PC-3 (cell line): ENCODE results near the gene PLPP7. TPM values are rescaled to one million over a fixed set of nuclear protein-coding genes. Genes with fewer than 3 reads are reported as not detected.

Source experiments
- ATAC-seq: fragments of 200-7000 bp; cut with Tn5 transposase; 2 replicates; pipeline ENCODE4 v1.9.1; 2020; ENCODE audit warnings: mild to moderate bottlenecking, moderate library complexity
- BruUV-seq: library from RNA; stranded (reverse); fragments of 400-500 nt; replicated peaks from 2 replicates; lab custom pipeline; 2021; lab: Mats Ljungman, UMichigan
- CTCF ChIA-PET: fragments of 300-600 bp; sonication (Branson Sonifier 250); formaldehyde crosslinking; loops from one replicate; lab custom pipeline; 2022; ENCODE audit warnings: antibody characterized with exemption; lab: Charles Lee
- POLR2A ChIA-PET: fragments of 300-600 bp; sonication (Branson Sonifier 250); formaldehyde crosslinking; loops from one replicate; lab custom pipeline; 2022; ENCODE audit warnings: antibody characterized with exemption; ENCODE audit not compliant: unreplicated experiment; lab: Charles Lee
- DNase-seq: peaks from one replicate; pipeline ENCODE4 v3.0.0-alpha.2; 2015
- H2AFZ ChIP-seq: fragments of 300-600 bp; sonication (generic); 2 replicates; pipeline ENCODE4 v1.6.0; 2016; ENCODE audit warnings: antibody characterized with exemption, low read length
- H3F3A ChIP-seq: fragments of 300-600 bp; sonication (generic); one replicate; pipeline ENCODE4 v1.6.0; 2017; ENCODE audit warnings: antibody characterized with exemption, low read length, control low read depth, mild to moderate bottlenecking; ENCODE audit not compliant: unreplicated experiment
- H3K27ac ChIP-seq: fragments of 300-600 bp; sonication (generic); 2 replicates; pipeline ENCODE4 v1.5.1; 2016; ENCODE audit warnings: mild to moderate bottlenecking, low read length
- H3K27me3 ChIP-seq: fragments of 300-600 bp; sonication (generic); 2 replicates; pipeline ENCODE4 v1.6.1; 2016; ENCODE audit warnings: low read length, mixed read lengths
- H3K36me3 ChIP-seq: fragments of 300-600 bp; sonication (generic); 2 replicates; pipeline ENCODE4 v1.6.1; 2016; ENCODE audit warnings: low read depth, mixed run types, low read length, mixed read lengths
- H3K4me1 ChIP-seq: fragments of 300-600 bp; sonication (generic); 2 replicates; pipeline ENCODE4 v1.5.1; 2016; ENCODE audit warnings: low read length; ENCODE audit not compliant: insufficient read depth
- H3K4me2 ChIP-seq: fragments of 300-600 bp; sonication (generic); 2 replicates; pipeline ENCODE4 v1.6.0; 2016; ENCODE audit warnings: low read length
- H3K4me3 ChIP-seq: fragments of 300-600 bp; sonication (generic); 2 replicates; pipeline ENCODE4 v1.5.1; 2016; ENCODE audit warnings: mild to moderate bottlenecking, low read length, mixed read lengths
- H3K79me2 ChIP-seq: fragments of 300-600 bp; sonication (generic); 2 replicates; pipeline ENCODE4 v1.6.1; 2017; ENCODE audit warnings: low read length, mixed read lengths
- H3K9ac ChIP-seq: fragments of 300-600 bp; sonication (generic); 2 replicates; pipeline ENCODE4 v1.6.0; 2016; ENCODE audit warnings: mild to moderate bottlenecking, low read length
- H3K9me2 ChIP-seq: fragments of 300-600 bp; sonication (generic); replicated peaks from 2 replicates; pipeline ENCODE4 v1.6.1; 2016; ENCODE audit warnings: mixed run types, low read length, mixed read lengths
- H3K9me3 ChIP-seq: fragments of 300-600 bp; sonication (generic); 2 replicates; pipeline ENCODE4 v1.6.1; 2016; ENCODE audit warnings: low read length, mixed read lengths
- H4K20me1 ChIP-seq: fragments of 300-600 bp; sonication (generic); 2 replicates; pipeline ENCODE4 v1.6.1; 2016; ENCODE audit warnings: low read length, mixed read lengths
- CTCF ChIP-seq: fragments of 300-600 bp; sonication (generic); conservative IDR thresholded peaks from 2 replicates; pipeline ENCODE4 v1.5.1; 2017; ENCODE audit warnings: antibody characterized with exemption, low read depth, mild to moderate bottlenecking, low read length
- EZH2 ChIP-seq: fragments of 300-600 bp; sonication (generic); IDR thresholded peaks from one replicate; pipeline ENCODE4 v1.6.1; 2017; ENCODE audit warnings: antibody characterized with exemption, mild to moderate bottlenecking, low read length; ENCODE audit not compliant: unreplicated experiment
- EZH2phosphoT487 ChIP-seq: fragments of 300-600 bp; sonication (generic); IDR thresholded peaks from 2 replicates; pipeline ENCODE4 v1.6.1; 2018; ENCODE audit warnings: mild to moderate bottlenecking, antibody characterized with exemption, low read length, borderline replicate concordance
- intact Hi-C: fragments of 100-400 bp; cut with micrococcal nuclease; formaldehyde crosslinking; loops from 2 replicates; pipeline ENCODE4 v1.9.0; 2023
- total RNA-seq: library from RNA; depleted of rRNA; stranded (reverse); fragments of >200 nt; gene quantifications from 2 replicates; pipeline ENCODE4 v1.2.3, GENCODE V29; 2014

PLPP7 gene
- total RNA-seq, 1 experiment from 2014 or later: not detected

GRCh38 chr9:131277910-131278701 is 11.4 kb upstream of the PLPP7 start:
- no peaks in the 10 kb centered on the region for H3K79me2 ChIP-seq
- H3K36me3 ChIP-seq: no peaks in the 10 kb centered on the region
- no peaks in the 10 kb centered on the region for H4K20me1 ChIP-seq
- CTCF ChIA-PET: no interaction called here
- no peaks in the 10 kb centered on the region for H3K4me1 ChIP-seq
- peaks cover 18% of the 10 kb centered on the region for H3K27me3 ChIP-seq
- ATAC-seq: peak; percentile 88
- H2AFZ ChIP-seq: 0 out of 2 replicates have a peak overlapping the region, but pooled peaks have one; percentile 30
- peak overlapping the region; percentile 78 for H3K4me2 ChIP-seq
- no peaks in the 10 kb centered on the region for H3K9me3 ChIP-seq
- no peaks in the 10 kb centered on the region for H3K9me2 ChIP-seq
- intact Hi-C loops: no loop called here
- no peak for TF ChIP-seq CTCF
- TF ChIP-seq EZH2phosphoT487: no peak
- no TSS peak for BruUV-seq
- DNase-seq: peak; percentile 61
- peak overlapping the region; percentile 60; the same call in 1 of the 2 replicates for H3K4me3 ChIP-seq
- H3F3A ChIP-seq: no peaks in the 10 kb centered on the region
- no peak overlapping the region for H3K9ac ChIP-seq
- no peak overlapping the region for H3K27ac ChIP-seq
- POLR2A ChIA-PET: no interaction called here

DNA sequence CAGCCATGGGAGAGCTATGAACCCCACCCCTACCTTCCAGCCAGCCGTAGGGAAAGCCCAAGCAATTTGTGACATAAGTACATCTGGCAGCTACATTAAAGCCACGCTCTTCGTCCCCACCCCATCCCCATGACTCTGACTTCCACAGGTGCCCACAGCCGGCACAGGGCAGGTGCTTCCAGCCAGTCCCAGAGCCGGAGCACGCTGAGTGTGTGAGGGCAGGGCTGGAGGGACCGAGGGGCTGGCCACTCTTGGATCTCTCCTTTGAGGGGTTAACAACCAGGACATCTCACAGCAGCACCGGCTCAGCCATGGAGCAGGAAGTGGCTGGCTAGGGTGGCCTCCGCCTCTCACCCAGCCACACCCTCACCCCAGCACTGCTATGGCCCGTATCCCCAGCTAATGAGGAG is 10.8 kb upstream of the PLPP7 start:
- CTCF ChIA-PET: no interaction called here
- BruUV-seq: no TSS peak
- no peaks in the 10 kb centered on the region for H4K20me1 ChIP-seq
- DNase-seq: no peak
- no peaks in the 10 kb centered on the region for H3K36me3 ChIP-seq
- H3K9me3 ChIP-seq: no peaks in the 10 kb centered on the region
- peaks cover 18% of the 10 kb centered on the region for H3K27me3 ChIP-seq
- ATAC-seq: no peak
- no peak overlapping the region for H3K4me3 ChIP-seq
- H3K9ac ChIP-seq: no peak overlapping the region
- POLR2A ChIA-PET: no interaction called here
- intact Hi-C loops: no loop called here
- no peak overlapping the region for H3K4me2 ChIP-seq
- no peaks in the 10 kb centered on the region for H3F3A ChIP-seq
- H3K27ac ChIP-seq: no peak overlapping the region
- no peak for TF ChIP-seq CTCF
- no peak for TF ChIP-seq EZH2
- TF ChIP-seq EZH2phosphoT487: no peak
- no peaks in the 10 kb centered on the region for H3K79me2 ChIP-seq
- no peaks in the 10 kb centered on the region for H3K4me1 ChIP-seq
- no peaks in the 10 kb centered on the region for H3K9me2 ChIP-seq
- no peak overlapping the region for H2AFZ ChIP-seq

GRCh38 chr9:131279196-131279862 is 10.2 kb upstream of the PLPP7 start:
- no peak overlapping the region for H2AFZ ChIP-seq
- H3K27ac ChIP-seq: no peak overlapping the region
- H3K4me1 ChIP-seq: no peaks in the 10 kb centered on the region
- DNase-seq: no peak
- intact Hi-C loops: no loop called here
- no peak overlapping the region for H3K4me2 ChIP-seq
- TF ChIP-seq CTCF: no peak
- no peak for TF ChIP-seq EZH2
- no peak for TF ChIP-seq EZH2phosphoT487
- no peak overlapping the region for H3K4me3 ChIP-seq
- no peak overlapping the region for H3K9ac ChIP-seq
- H3K9me2 ChIP-seq: no peaks in the 10 kb centered on the region
- no peaks in the 10 kb centered on the region for H3F3A ChIP-seq
- H3K9me3 ChIP-seq: no peaks in the 10 kb centered on the region
- no peaks in the 10 kb centered on the region for H3K36me3 ChIP-seq
- H3K27me3 ChIP-seq: peaks cover 18% of the 10 kb centered on the region
- H4K20me1 ChIP-seq: no peaks in the 10 kb centered on the region
- POLR2A ChIA-PET: no interaction called here
- no peaks in the 10 kb centered on the region for H3K79me2 ChIP-seq
- no TSS peak for BruUV-seq
- no peak for ATAC-seq
- CTCF ChIA-PET: no interaction called here
